HG03565 (cell line): Measurements from ENCODE around the gene NDUFB11.

ENCODE experiments used
- ATAC-seq: cut with Tn5 transposase; IDR thresholded peaks from one replicate; pipeline ENCODE4 v1.9.1; 2021; ENCODE audit warnings: mild to moderate bottlenecking, moderate library complexity; ENCODE audit not compliant: unreplicated experiment

Gene NDUFB11

GRCh38 chrX:47144626-47145394 lies at the start of gene NDUFB11, which contains the start of gene RBM10:
Gene NDUFB11, minus strand, starts transcription at chrX:47144702. Its CDS starts 23 bp downstream, at chrX:47144679.
Gene RBM10, plus strand, starts transcription at chrX:47145221. Its CDS starts 2,261 bp downstream, at chrX:47147482.
- ATAC-seq: peak; percentile 84

GRCh38 chrX:47193475-47194193 lies 49.1 kb upstream of the NDUFB11 start, which contains the start of gene UBA1:
Gene UBA1, plus strand, starts transcription at chrX:47193829. Its CDS starts 4,974 bp downstream, at chrX:47198803.
- peak; percentile 32 for ATAC-seq

GRCh38 chrX:47191806-47192401 lies 47.4 kb upstream of the NDUFB11 start:
- no peak for ATAC-seq

- ATAC-seq: no peak
These were observed 46.8 kb upstream of the NDUFB11 start for GRCh38 chrX:47191331-47191730.

- ATAC-seq: peak; percentile 49
These were observed 46.2 kb upstream of the NDUFB11 start for GRCh38 chrX:47190445-47191269.

GRCh38 chrX:47189906-47190305 lies 45.4 kb upstream of the NDUFB11 start:
- no peak for ATAC-seq

GRCh38 chrX:47187106-47187677 lies 42.7 kb upstream of the NDUFB11 start:
- no peak for ATAC-seq

GRCh38 chrX:47186096-47186740 lies 41.7 kb upstream of the NDUFB11 start:
- no peak for ATAC-seq

GRCh38 chrX:47185241-47185640 lies 40.7 kb upstream of the NDUFB11 start:
- ATAC-seq: no peak

GRCh38 chrX:47184486-47184885 lies 40.0 kb upstream of the NDUFB11 start:
- no peak for ATAC-seq

GRCh38 chrX:47182106-47182700 lies 37.7 kb upstream of the NDUFB11 start:
- ATAC-seq: no peak

- ATAC-seq: no peak
These were observed 36.8 kb upstream of the NDUFB11 start for GRCh38 chrX:47181301-47181700.

- ATAC-seq: no peak
These were observed 35.8 kb upstream of the NDUFB11 start for GRCh38 chrX:47180346-47180745.

GRCh38 chrX:47179928-47180255 lies 35.4 kb upstream of the NDUFB11 start:
- ATAC-seq: no peak

GRCh38 chrX:47179221-47179927 lies 34.9 kb upstream of the NDUFB11 start:
- ATAC-seq: no peak

- no peak for ATAC-seq
These were observed 33.8 kb upstream of the NDUFB11 start for GRCh38 chrX:47178337-47178736.

GRCh38 chrX:47177079-47177478 lies 32.6 kb upstream of the NDUFB11 start:
- ATAC-seq: no peak

- no peak for ATAC-seq
These were observed 31.7 kb upstream of the NDUFB11 start for GRCh38 chrX:47176101-47176740.

- ATAC-seq: no peak
These were observed 31.1 kb upstream of the NDUFB11 start for GRCh38 chrX:47175588-47175980.
